OCI-LY7 (cell line): ENCODE data around the gene ICE2.

ENCODE experiments used
- CTCF ChIP-seq: fragments of 200-600 bp; sonication (generic); conservative IDR thresholded peaks from 2 replicates; pipeline ENCODE4 v1.5.1; 2014; ENCODE audit warnings: mild to moderate bottlenecking, antibody characterized with exemption, low read length, moderate library complexity, mixed read lengths
- EZH2phosphoT487 ChIP-seq: fragments of 200-600 bp; sonication (generic); IDR thresholded peaks from 2 replicates; pipeline ENCODE4 v1.6.1; 2018; ENCODE audit warnings: low read depth, borderline replicate concordance, mild to moderate bottlenecking, mixed run types, antibody characterized with exemption, low read length, moderate library complexity, mixed read lengths

GRCh38 chr15:60379185-60379524 is 99.8 kb downstream of the ICE2 start:
- TF ChIP-seq CTCF (no peak), EZH2phosphoT487 (no peak)
